SH-SY5Y (cell line): ENCODE results near the gene BTN1A1.

ENCODE experiments used
- GATA2 ChIP-seq: IDR thresholded peaks from 2 replicates; pipeline ENCODE4 v1.6.1; 2011; ENCODE audit warnings: mild to moderate bottlenecking, low read depth, low read length
- GATA3 ChIP-seq: IDR thresholded peaks from 2 replicates; pipeline ENCODE4 v1.6.1; 2011; ENCODE audit warnings: low read depth, mild to moderate bottlenecking, low read length, moderate library complexity

- TF ChIP-seq GATA2 (no peak), GATA3 (no peak)
These were observed 9.8 kb upstream of the BTN1A1 start for GRCh38 chr6:26489996-26490964.
